Measurements from ENCODE around the gene FARS2.
A peak's percentile ranks its signal among the peaks of the same experiment; 100 is the strongest.

The FARS2 gene

DNA sequence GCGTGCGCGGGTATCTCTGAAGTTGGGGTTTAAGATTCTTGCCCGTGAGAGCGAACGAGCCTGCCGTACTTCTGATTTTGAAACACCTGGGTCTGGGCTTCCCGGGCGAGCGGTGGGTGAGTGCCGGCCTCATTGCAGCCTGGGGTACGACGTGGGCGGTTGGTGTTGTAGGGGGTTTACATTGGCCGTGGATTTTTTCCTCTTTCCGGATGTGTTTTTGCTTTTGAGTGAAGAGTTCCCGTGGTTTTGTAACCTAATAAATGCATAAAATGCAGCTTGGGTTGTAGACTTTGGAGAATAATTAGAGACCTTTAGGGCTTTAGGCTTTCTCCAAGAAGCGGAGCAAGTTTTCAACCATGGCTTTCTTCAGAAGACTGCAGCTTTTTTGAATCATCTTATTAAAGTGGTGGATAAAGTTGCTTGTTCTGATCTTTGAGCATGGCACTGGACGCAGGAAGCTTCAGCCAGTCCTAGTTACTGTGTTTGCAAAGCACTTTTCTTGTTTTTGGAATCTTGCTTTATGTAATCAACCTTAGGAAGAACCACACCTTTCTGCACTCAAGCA, 314 bp downstream of the FARS2 start:
- peak overlapping the region; percentile 97 for H3K27ac ChIP-seq
- TF ChIP-seq CTCF (conservative IDR thresholded peaks at IDR 0.05) (no peak), ZFX (IDR thresholded peaks at IDR 0.05) (no peak)

GRCh38 chr6:5266423-5266822, 5.1 kb downstream of the FARS2 start:
- H3K27ac ChIP-seq = no peak overlapping the region
- no peak for TF ChIP-seq CTCF (conservative IDR thresholded peaks at IDR 0.05)
- TF ChIP-seq ZFX (IDR thresholded peaks at IDR 0.05) = no peak

GRCh38 chr6:5270093-5270680, 8.9 kb downstream of the FARS2 start:
- TF ChIP-seq CTCF (conservative IDR thresholded peaks at IDR 0.05) (no peak), ZFX (IDR thresholded peaks at IDR 0.05) (no peak)
- H3K27ac ChIP-seq = no peak overlapping the region

- TF ChIP-seq CTCF (conservative IDR thresholded peaks at IDR 0.05) = no peak
- no peak for TF ChIP-seq ZFX (IDR thresholded peaks at IDR 0.05)
- H3K27ac ChIP-seq = no peak overlapping the region
Measured at GRCh38 chr6:5271926-5272325, 10.6 kb downstream of the FARS2 start.

DNA sequence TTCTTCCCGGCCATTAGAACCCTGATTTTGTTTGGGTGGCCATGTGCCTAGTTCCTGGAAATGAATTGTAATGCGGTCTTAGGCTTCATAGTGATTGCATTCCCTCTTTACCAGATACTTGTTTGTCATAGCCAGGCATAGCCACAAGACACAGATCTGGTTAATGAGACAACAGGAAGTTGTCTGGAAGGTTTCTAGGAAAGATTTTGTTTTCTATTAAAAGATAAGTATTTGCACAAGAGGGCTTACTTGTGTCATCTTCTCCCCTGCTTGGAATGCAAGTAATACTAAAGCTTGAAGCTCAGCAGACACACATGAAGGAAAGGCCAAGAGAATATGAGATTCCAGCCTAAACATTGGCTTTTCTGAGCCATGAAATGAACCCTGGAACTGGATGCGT, 12.9 kb downstream of the FARS2 start:
- no peak overlapping the region for H3K27ac ChIP-seq
- TF ChIP-seq ZFX (IDR thresholded peaks at IDR 0.05) (no peak), CTCF (conservative IDR thresholded peaks at IDR 0.05) (no peak)

DNA sequence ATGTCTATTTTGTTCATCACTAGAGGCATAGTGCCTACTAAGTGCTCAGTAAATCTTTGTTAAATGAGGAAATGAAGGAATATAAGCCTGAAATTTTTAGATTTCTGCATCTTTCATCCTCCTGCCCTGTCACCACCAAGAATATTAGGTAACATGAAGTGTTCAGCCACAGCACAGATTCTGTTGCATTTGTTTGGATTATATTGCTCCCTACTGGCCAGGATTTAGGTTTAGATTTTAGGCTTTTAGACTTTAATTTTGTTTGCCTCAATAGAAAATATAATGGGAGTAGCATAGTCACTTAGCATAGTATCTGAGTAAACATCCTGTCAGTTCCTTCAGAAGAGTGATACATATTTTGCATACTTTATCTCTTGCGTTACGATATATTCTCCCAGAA, 14.2 kb downstream of the FARS2 start:
- no peak overlapping the region for H3K27ac ChIP-seq
- TF ChIP-seq CTCF (conservative IDR thresholded peaks at IDR 0.05) (no peak; the same call in 1 of the 2 replicates), ZFX (IDR thresholded peaks at IDR 0.05) (no peak)

DNA sequence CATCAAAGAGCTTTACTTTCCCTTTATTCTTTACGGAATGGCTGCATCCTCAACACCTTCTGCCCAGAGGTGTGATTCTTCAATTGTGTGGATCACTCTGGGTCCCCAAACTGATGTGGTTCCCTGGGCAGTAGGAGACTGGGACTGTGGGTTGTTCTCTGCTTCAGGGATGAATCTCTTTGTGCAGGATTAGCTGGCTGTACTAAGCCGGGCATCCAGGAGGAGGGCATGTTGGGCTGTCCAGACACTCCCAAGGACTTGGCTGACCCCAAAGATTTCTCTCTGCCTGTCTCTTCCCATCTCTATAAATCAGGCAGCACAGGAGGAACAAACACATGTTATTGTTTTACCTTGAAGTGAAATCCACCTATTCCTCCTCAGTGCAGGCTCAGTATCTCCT, 15.3 kb downstream of the FARS2 start:
- TF ChIP-seq ZFX (IDR thresholded peaks at IDR 0.05) = no peak
- no peak for TF ChIP-seq CTCF (conservative IDR thresholded peaks at IDR 0.05)
- H3K27ac ChIP-seq = no peak overlapping the region
